ENCODE results near the gene ING3. TPM values are rescaled to one million over a fixed set of nuclear protein-coding genes. Genes with fewer than 3 reads are reported as not detected.
A peak's percentile ranks its signal among the peaks of the same experiment; 100 is the strongest.

Gene ING3
- total RNA-seq, 6 experiments from 2014 or later, result 9.8 to 15.0 (median 12.7) TPM

GRCh38 chr7:120996333-120996987, 45.9 kb downstream of the ING3 start:
- DNase-seq, result peak; percentile 90
- TF ChIP-seq CTCF (IDR thresholded peaks at IDR 0.05), result no peak
- peaks cover 54% of the 10 kb centered on the region for H3K36me3 Mint-ChIP-seq (ENCODE audit: low read depth)
- peak overlapping the region; percentile 48 for H3K27ac Mint-ChIP-seq
- H3K4me1 Mint-ChIP-seq (ENCODE audit: low read depth), result peaks cover 89% of the 10 kb centered on the region
- H3K9me3 Mint-ChIP-seq, result no peaks in the 10 kb centered on the region
- H3K4me3 Mint-ChIP-seq, result peak overlapping the region; percentile 48; the same call in 1 of the 2 replicates
- no peaks in the 10 kb centered on the region; the same call in 1 of the 2 replicates for H3K27me3 Mint-ChIP-seq (ENCODE audit: insufficient read depth)

GRCh38 chr7:120996988-120997345, 46.4 kb downstream of the ING3 start:
- H3K4me3 Mint-ChIP-seq, result peak overlapping the region; percentile 48; the same call in 1 of the 2 replicates
- peaks cover 56% of the 10 kb centered on the region for H3K36me3 Mint-ChIP-seq (ENCODE audit: low read depth)
- no peak for DNase-seq
- no peak for TF ChIP-seq CTCF (IDR thresholded peaks at IDR 0.05)
- peaks cover 94% of the 10 kb centered on the region for H3K4me1 Mint-ChIP-seq (ENCODE audit: low read depth)
- H3K9me3 Mint-ChIP-seq, result no peaks in the 10 kb centered on the region
- no peaks in the 10 kb centered on the region; the same call in 1 of the 2 replicates for H3K27me3 Mint-ChIP-seq (ENCODE audit: insufficient read depth)
- H3K27ac Mint-ChIP-seq, result peak overlapping the region; percentile 48

- TF ChIP-seq CTCF (IDR thresholded peaks at IDR 0.05), result no peak
- Mint-ChIP-seq H3K36me3 (ENCODE audit: low read depth) (peaks cover 53% of the 10 kb centered on the region), H3K9me3 (no peaks in the 10 kb centered on the region), H3K4me3 (no peak overlapping the region), H3K4me1 (ENCODE audit: low read depth) (peaks cover 95% of the 10 kb centered on the region), H3K27ac (peak overlapping the region; percentile 79; the same call in 1 of the 2 replicates), H3K27me3 (ENCODE audit: insufficient read depth) (no peaks in the 10 kb centered on the region; the same call in 1 of the 2 replicates)
- no peak for DNase-seq
These were observed 47.4 kb downstream of the ING3 start for GRCh38 chr7:120997882-120998474.

- peaks cover 95% of the 10 kb centered on the region for H3K4me1 Mint-ChIP-seq (ENCODE audit: low read depth)
- H3K27me3 Mint-ChIP-seq (ENCODE audit: insufficient read depth), result no peaks in the 10 kb centered on the region; the same call in 1 of the 2 replicates
- H3K27ac Mint-ChIP-seq, result peak overlapping the region; percentile 79
- peaks cover 55% of the 10 kb centered on the region for H3K36me3 Mint-ChIP-seq (ENCODE audit: low read depth)
- DNase-seq, result no peak
- no peaks in the 10 kb centered on the region for H3K9me3 Mint-ChIP-seq
- H3K4me3 Mint-ChIP-seq, result no peak overlapping the region; the same call in 1 of the 2 replicates
- TF ChIP-seq CTCF (IDR thresholded peaks at IDR 0.05), result no peak
These were observed 47.9 kb downstream of the ING3 start for GRCh38 chr7:120998520-120998919.

GRCh38 chr7:120998996-120999565, 48.5 kb downstream of the ING3 start:
- Mint-ChIP-seq H3K36me3 (ENCODE audit: low read depth) (peaks cover 57% of the 10 kb centered on the region), H3K27ac (peak overlapping the region; percentile 79), H3K4me3 (peak overlapping the region; percentile 84), H3K27me3 (ENCODE audit: insufficient read depth) (no peaks in the 10 kb centered on the region; the same call in 1 of the 2 replicates), H3K4me1 (ENCODE audit: low read depth) (peaks cover 93% of the 10 kb centered on the region), H3K9me3 (no peaks in the 10 kb centered on the region)
- no peak for TF ChIP-seq CTCF (IDR thresholded peaks at IDR 0.05)
- no peak for DNase-seq

All from HFFc6 (cell line).